CD4-positive, alpha-beta T cell treated with Interferon gamma for 1 hour (primary cell): ENCODE data around the gene CCDC154.
A peak's percentile ranks its signal among the peaks of the same experiment; 100 is the strongest.
"Not testable (repeated sequence)": the region's sequence is repeated elsewhere in the genome, so short reads cannot be mapped to it uniquely, and the experiment has no call there.

Experiments used
- DNase-seq: peaks from one replicate; pipeline ENCODE4 v3.0.0-alpha.2; 2020

The CCDC154 gene

DNA sequence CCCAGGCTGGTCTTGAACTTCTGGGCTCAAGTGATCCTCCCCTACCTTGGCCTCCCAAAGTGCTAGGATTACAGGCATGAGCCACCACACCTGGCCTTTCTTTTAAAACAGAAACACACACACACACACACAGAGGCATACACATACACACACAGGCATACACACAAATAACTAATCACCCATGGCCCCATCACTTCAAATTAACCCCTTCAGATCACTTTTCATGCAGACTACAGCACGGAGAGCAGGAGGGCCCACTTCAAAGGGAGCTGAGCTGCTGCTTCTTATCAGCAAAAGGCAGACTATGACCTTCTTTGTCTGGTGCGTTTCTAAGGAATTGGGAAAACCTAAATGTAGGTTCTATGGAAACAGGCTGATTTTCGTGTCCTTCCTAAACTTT lies 28.6 kb upstream of the CCDC154 start:
- no peak for DNase-seq

DNA sequence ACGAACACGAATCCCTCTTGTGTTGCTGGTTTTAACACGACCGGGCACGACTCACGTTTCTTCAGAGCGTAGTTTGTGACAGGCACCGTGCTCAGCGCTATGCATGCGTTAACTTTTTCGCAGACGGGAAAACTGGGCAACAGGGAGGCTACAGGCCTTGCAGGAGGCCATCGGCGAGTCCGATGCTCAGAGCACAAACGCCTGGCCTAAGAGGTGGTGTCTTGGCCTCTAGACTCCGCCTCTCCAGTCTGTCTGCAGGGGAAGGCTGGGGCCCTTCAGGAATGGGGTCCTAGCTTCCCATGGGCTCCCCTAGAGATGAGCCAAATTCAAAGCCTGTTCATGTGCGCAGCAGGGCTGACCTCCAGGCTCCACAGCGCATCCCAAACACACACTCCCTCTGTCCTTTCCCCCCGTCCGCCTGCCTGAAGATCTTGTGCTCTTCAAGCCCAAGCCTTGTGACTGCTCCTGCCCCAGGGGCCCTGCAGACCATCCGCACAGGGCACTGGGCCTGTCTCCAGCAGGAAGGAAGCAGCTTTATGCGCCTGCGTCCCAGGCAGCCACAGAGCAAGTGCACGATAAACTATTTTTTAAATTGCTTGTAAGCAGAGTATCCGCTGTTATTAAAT lies 27.3 kb upstream of the CCDC154 start:
- no peak for DNase-seq

DNA sequence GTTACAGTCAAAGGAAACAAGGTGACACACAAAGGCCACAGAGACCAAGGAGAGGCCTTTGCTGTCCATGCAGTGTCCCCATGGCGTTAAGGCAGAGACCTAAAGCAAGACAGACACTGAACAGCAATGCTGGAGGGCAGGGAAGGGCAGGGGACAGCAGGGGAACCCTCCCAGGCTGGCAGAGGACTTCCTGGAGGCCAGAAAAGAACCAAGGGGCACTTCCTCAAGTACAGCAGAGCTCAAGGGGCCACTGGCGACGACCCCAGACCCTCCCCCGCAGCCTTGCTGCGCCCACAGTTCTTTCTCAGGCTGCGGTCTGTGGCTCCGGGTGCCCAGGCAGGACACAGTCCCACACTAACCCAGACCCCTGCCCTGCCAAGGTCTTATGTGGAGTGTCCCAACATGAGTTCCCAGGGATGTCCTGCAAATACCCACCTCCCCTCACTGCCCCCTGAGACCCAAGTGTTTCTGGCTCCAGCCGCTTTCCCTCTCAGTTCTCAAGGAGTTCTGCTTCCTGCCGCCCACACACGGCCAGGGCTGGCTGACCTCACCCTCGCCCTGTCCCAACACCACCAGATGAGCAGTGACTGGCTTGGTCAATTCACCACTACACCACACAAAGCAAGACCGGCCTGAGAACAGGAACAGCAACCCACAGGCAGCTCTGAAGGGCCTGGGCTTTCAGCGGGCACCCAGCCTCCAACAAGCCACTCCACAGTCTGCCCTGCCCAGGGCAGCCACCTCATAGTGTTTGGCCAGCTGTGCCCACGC lies 26.3 kb upstream of the CCDC154 start:
- DNase-seq, result peak; percentile 51

DNA sequence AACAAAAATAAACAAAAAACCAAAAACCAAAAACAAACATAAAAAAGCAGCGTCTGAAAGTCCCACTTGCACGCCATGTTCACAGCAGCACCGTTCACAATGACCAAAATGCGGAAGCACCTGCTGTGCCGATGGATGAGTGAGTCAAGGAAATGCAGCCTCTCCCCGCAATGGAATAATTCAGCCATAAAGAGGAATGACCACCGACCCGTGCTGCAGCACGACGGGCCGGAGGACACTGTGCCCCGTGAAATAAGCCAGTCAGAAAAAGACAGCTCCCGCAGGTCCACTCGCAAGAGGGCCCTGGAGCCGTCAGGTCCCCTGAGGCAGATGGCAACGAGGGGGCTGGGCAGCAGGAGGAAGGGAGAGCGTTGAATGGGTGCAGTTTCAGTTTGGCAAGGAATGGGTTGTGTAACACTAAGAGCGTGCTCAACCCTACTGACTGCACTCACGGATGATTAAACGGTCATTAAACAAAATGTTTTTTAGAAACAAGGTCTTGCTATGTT lies 25.4 kb upstream of the CCDC154 start:
- DNase-seq, result peak; percentile 35

DNA sequence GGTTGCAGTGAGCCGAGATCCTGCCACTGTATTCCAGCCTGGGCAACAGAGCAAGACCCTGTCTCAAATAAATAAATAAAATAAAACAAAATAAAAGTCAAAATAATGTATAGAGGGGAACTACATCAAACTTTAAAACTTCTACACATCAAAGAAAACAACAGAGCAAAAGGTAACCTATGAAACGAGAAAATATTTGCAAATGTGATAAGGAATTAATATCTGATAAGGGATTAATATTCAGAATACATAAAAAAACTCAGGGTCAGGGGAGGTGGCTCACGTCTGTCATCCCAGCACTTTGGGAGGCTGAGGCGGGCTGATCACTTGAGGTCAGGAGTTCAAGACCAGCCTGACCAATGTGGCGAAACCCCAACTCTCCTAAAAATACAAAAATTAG lies 24.8 kb upstream of the CCDC154 start:
- not testable (repeated sequence) for DNase-seq

DNA sequence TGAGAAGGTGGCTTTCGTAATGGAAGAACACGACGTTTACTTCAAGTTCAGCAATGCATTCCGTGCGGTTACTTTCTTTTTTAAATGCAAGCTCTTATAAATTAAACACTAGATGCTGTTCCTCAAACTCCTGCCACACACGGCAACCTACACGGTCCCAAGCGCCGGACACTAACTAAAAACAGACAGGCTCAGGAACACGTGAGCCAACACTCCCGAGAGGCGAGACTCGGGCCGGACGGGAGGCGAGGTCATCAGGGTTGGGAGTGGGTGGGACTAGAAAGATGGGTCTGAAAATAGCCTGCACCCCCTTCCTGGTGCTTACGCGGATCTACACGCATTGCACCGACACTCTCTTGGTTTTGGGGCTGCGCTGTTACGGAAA lies 24.1 kb upstream of the CCDC154 start:
- DNase-seq, result no peak

DNA sequence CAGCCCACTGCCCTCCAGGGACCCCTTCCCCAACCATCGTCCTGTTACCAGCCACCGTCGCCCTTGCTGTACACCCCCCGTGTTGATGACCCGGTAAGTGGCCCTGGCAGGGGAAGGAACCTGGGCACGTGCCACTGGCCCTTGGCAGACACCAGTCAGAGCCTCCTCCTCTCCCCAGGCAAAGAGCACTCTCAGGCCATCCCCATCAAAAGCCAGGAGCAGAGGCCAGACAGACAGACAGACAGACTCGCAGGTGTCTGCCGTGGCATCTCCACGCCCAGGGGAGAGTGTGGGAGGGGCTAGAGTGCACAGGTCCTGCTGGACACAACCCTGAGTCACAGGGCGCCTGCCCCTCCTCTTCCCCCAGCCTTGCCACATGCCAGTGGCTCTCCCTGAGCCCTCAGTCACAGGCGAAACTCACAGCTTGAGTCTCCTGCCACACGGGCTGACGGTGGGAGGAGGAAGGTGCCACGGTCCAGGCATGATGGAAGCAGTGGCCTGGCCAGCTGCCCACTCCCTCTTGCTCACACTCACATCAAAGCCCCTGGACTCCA lies 22.7 kb upstream of the CCDC154 start:
- DNase-seq, result no peak

DNA sequence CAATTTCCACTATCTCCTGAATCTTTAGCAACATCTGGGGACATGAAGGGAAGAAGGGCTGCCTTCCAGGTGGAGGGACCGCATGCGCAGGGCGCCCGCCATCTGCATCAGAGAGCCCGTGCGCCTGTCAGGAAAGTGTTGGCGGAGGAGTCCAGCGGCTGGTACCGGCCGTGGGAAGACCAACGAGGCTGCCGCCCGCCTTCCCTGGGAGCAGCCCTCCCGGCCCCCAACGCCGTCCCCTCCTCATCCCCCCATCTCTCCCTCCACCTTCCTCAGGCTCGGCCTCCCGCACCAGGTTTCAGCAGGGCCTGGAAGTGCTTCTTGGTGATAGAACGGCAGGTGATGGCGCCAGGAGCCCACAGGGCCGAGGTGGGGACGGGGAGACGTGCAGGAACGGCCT lies 21.7 kb upstream of the CCDC154 start:
- DNase-seq, result no peak

DNA sequence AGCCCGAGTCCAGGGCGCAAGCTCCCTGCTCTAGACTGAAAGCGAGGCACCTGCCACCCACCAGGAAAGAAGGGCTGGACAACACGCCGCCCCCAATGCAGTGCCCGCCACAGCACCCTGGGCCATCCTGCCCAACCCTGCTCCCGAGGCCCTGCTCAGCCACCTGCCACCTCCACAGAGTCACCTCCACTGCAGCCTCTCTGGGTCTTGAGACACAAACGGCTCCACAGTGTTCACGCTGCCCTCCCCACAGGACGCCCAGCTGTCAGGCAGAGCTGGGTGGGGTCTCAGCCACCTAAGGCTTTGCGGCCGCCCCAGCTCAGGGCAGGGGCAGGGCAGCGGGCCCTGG lies 21.2 kb upstream of the CCDC154 start:
- DNase-seq, result no peak

DNA sequence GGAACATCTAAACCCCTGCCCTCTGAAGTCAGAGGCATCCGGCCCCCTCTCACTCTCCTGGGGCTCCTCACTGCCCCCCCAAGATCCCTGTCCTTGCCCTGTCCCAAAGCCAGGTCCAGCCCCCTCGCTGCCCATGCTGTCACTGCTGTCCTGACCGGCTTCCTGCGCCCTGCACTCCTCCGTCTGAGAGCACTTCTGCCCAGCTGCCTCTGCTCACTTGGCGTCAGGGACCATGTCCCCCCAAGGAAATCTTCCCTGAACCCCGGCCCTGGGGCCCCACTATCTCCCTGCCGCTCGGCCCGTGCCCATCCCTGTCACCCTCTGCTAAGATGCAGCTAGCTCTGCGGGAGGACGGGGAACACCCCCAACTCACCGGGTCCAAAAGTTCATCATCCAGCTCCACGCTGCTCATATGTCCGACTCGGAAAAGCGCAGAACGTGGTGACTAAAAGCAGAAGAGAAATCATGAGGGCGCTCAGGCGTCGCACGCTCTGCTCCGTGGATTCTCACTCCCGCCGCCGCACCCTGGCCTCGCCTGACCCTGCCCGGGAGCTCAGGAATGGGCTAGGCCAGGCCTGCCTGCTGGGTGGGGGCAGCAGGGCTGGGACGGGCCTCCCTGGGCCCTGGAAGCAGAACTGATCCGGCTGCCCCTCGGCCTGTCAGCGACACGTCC lies 20.7 kb upstream of the CCDC154 start:
- no peak for DNase-seq

DNA sequence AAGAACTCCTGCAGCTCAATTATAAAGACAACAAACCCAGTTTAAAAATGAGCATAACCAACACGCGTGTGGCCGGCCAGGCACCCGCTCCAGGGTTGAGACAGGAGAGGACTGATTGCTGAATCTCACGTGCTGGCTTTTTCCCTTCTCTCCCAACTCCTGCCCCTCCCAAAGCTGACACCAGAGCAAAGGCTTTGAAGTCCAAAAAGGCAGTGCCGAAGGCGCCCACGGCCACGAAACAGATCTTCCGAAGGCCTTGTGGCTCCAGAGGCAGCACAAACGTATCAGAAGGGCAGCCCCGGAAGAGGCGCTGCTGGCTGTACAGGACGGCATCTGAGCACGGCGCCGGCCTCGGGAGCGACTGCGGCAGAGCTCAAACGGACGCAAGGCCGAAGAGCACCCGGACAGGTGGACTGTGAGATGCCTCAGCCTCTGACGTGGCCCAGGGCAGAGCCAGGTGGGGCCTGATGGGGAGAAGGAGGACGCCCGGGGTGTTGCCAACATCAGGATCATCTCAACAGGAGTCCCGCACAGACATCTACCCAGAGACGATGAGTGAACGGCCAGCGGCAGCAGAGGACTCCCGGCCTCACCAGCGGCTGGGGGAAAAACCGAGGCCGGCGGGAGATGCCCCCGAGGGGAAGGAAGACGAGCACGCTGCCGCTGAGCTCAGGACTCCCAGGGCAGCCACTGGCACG lies 20.0 kb upstream of the CCDC154 start:
- DNase-seq, result no peak

DNA sequence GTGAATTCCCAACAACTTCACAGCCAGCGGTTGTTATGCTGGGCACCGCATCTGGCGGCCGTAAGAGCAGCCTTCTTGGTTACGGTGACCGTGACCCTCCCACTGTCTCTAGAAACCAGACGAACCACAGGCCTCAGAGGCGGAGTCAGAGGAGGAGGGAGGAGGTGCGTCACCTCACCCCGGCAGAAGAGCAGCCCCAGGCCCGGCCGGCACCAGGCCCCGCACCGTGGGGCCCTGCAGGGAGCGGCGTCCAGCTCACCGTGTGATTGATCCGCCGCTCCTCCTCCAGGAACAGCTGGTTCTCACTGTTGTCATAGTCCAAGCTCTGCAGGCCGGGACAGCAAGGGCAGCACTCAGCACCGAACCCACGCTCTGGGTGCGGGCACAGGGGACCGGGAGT lies 16.8 kb upstream of the CCDC154 start:
- no peak for DNase-seq

DNA sequence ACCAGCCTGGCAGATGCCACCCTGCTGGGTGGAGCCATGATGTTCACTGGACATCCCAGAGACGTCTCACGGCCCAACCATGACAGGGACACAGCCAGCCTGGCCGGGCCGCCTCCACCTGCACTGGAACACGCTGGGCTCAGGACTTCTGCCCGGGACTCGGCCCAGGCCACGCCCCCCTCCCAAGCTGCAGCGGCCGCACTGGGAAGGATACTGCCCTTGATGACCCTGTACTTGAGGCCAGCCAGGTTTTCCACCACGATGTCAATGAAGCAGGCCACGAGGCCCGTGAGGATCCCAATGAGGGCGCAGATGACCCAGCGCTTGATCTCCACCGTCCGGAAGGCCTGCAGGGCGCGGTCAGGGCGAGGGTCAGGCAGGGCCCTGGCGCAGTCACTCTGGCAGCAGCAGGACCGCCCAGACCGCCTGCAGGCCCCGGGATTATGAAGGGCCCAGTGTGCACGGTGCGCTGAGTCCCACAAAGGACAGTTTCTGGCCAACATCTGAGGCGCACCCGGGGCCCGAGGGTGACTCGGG lies 16.3 kb upstream of the CCDC154 start:
- DNase-seq, result no peak

DNA sequence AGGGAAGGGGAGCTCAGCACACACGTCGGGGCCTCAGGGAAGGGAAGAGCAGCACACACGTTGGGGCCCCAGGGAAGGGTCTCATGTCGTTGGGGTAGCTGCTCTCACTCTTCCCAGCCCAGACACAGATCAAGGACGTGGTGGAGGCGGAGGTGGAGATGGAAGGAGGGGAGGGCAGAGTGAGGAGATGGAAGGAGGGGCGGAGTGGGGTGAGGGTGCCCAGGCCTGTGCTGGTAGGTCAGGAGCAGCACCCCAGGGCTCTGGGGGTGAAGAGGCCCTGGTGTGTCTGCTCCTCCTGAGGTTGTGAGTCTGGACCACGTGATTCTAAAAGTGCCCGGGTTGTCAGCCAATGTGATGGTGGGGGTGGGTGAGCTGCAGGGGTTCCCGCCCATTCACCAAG lies 15.6 kb upstream of the CCDC154 start:
- no peak for DNase-seq

DNA sequence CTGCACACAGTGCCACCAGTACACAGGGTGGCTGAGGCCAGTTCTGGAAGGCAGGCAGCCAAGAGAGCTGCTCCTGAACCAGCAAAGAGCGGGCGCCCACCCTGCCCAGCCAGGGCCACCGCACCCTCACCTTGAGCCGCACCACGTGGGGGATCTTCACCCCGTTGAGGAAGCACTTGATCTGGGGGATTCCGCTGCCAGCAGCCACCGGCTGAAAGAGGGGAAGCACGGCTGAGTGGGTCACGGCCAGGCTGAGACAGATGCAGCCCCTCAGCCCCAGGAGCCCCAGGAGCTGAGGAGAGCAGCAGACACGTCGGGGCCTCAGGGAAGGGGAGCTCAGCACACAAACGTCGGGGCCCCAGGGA lies 14.6 kb upstream of the CCDC154 start:
- DNase-seq, result peak; percentile 78

DNA sequence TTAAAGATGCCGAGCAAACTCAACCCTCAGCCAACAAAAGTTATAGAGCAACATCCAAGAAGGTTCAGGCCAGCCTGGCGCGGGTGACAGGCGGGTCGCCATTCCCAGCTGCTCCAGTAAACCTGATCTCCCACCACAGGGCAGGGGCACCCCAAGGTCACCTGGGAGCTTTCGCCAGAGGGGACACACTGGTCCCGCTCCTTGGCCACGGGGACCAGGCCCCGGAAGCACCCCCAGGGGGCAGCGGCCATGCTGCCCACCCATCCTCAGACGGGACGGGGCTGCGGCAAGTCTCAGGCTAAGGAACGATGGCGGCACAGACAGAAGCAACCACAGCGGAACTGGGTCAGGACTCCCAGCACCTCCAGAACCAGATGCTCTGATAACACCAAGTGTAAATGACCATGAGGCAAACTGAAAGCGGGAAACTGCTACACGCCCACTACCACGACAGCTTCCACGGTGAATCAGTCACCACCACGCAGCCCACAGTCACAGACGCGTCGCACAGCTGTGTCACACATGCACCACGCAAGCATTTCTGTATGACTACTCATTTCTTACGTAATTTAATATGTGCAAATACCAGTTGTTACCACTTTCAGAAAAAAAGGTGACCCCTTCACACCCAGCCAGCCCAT lies 14.1 kb upstream of the CCDC154 start:
- DNase-seq, result peak; percentile 44

DNA sequence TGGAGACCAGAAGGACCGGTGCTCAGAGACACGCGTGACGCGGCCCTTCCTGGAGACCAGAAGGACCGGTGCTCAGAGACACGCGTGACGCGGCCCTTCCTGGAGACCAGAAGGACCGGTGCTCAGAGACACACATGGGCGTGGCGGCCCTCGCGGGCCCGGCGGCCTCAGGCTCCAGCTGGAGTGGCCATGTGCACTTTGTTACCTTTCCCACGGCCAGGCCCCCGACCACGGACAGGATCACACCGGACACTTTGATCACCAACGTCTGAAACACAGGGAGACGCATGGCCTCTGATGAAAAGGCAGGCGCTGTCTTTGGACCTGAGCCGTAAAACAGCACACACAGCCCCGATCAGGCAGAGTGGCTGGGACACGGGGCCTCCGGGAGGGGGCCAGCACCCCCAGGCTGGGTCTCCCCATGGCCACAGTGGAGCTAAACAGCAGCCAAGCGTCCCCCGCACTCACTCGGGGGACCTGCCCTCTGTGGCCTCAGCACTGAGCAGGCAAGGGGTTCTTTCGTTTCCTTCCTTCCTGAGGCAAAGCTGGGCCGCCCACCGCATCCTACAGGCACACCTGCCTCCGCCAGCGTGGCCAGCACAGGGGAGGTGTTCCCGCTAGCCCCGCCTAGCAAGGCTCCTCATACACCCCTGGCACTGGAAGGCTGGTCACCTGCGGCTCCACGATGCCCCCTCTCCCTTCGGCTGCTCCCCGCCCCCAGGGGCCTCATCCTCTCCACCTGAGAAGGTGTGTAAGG lies 13.3 kb upstream of the CCDC154 start:
- DNase-seq, result no peak

DNA sequence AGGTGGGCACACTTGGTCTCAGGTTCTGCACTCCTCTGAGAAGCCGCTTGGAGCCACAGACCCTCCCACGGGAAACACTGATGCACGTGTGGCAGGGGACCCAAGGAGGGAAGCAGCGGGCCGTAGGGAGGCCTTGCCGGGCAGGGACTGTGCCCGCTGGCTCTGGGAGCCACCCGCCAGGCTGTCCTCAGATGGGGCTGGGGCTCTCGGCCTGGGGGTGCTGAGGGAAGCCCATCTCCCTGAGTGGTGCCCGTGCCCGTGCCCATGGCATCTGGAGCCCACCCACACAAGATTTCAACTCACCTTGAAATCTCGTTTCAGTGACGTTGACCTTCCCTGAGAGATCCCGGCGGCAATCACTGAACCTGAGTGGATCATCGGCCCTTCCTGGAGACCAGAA lies 12.6 kb upstream of the CCDC154 start:
- DNase-seq, result no peak

DNA sequence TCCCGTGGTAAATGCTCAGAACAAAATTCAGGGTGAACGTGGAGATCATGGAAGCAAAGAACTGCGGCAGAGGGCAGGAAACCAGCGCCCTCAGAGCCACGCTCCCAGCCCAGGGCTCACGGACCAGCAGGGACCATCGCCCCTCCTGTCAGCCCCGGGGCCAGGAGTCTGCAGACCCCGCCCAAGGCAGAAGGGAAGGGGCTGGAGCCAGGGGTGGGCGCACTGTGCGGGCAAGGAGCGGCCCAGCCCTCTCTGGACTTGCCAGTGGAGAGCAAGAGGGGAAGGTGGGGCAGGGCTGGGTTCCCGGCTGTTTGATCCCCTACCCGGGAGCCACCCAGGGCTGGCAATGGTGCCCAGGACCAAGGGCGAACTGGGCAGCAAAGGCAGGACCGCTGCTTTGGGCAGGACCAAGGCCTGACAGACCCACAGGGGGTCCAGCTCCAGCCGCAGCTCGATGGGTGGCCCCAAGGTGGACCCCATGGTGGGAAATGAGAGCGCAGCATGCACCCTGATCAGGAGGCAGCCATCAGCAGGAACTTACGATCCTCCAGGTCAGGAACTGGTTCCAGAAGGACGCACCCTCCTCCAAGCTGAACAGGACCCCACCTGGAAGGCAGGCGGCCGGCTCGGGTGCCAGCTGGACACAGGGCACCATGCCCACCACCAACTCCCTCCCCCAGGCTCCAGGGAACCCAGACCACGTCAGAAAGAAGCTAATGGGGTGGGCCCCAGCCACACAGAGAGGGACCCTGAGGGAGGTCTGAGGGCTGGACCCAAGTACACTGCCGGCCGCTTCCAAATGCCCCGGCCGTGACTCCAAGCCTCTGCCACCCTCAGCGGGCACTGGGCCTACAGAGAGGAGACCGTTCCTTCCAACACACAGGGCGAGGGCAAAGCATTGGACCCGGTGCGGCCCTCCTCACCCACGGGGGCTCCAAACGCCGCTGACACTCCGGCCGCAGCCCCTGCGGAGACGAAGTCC lies 11.1 kb upstream of the CCDC154 start:
- no peak for DNase-seq

DNA sequence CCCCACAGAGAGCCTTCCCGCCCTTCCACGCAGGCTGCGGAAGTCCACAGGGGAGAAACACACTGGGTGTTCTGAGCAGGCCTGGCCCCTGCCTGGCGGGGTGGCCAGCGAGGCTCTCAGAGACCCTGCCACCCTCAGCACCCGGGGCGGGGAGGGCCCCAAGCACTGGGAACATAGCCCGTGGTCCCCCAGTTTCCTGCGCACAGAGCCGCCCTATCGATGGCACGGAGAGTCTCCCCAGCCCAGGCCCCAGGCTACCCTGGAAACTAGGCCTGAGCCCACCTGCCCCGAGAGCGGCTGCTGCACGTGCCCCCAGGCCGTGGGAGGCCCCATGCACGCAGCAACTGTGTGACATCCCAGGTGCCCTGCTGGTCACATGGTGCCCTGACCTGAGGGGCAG lies 10.2 kb upstream of the CCDC154 start:
- no peak for DNase-seq

DNA sequence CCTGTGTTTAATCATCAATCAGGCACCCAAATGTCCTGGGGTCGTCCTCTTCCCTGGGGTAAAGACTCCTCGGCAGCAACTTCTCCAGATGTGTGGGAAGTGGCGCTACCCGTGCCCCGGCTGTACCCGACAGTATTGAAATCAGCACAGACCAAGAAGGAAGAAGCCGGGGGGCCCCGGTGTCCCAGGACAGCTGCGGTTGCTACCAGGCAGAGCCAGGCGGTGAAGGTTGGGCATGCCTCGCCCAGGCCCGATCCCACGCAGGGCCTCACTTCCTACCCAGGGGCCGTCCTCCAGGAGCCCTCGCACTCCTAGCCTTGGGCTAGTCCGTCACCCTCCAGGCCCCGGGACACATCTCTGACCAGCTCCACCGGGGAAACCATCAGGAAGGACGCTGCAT lies 9.0 kb upstream of the CCDC154 start:
- no peak for DNase-seq
